HEK293 (cell line): ENCODE measurements around the gene TMEM218.

Source experiments
- GLI4 ChIP-seq: fragments of 450-650 bp; formaldehyde crosslinking; IDR thresholded peaks from 2 replicates; pipeline ENCODE4 v1.5.1; 2016; ENCODE audit warnings: missing biosample characterization, missing genetic modification characterization
- KLF8 ChIP-seq: fragments of 450-650 bp; formaldehyde crosslinking; IDR thresholded peaks from 2 replicates; pipeline ENCODE4 v1.5.1; 2016; ENCODE audit warnings: missing biosample characterization, missing genetic modification characterization
- PRDM1 ChIP-seq: fragments of 450-650 bp; formaldehyde crosslinking; IDR thresholded peaks from 2 replicates; pipeline ENCODE4; 2016; ENCODE audit warnings: missing biosample characterization, missing genetic modification characterization
- REPIN1 ChIP-seq: fragments of 450-650 bp; formaldehyde crosslinking; IDR thresholded peaks from 2 replicates; pipeline ENCODE4 v1.5.1; 2017; ENCODE audit warnings: missing biosample characterization, missing genetic modification characterization, low read depth
- ZBTB1 ChIP-seq: fragments of 450-650 bp; formaldehyde crosslinking; IDR thresholded peaks from 2 replicates; pipeline ENCODE4 v1.5.1; 2016; ENCODE audit warnings: missing biosample characterization, missing genetic modification characterization
- ZBTB8A ChIP-seq: fragments of 450-650 bp; formaldehyde crosslinking; IDR thresholded peaks from 2 replicates; pipeline ENCODE4 v1.5.1; 2016; ENCODE audit warnings: missing biosample characterization, missing genetic modification characterization
- ZIC2 ChIP-seq: fragments of 450-650 bp; formaldehyde crosslinking; IDR thresholded peaks from 2 replicates; pipeline ENCODE4 v1.5.1; 2016; ENCODE audit warnings: missing biosample characterization, missing genetic modification characterization
- ZNF114 ChIP-seq: fragments of 450-650 bp; formaldehyde crosslinking; IDR thresholded peaks from 2 replicates; pipeline ENCODE4 v1.5.0; 2017; ENCODE audit warnings: missing biosample characterization, missing genetic modification characterization
- ZNF175 ChIP-seq: fragments of 450-650 bp; formaldehyde crosslinking; IDR thresholded peaks from 2 replicates; pipeline ENCODE4 v1.5.1; 2016; ENCODE audit warnings: missing biosample characterization, missing genetic modification characterization
- ZNF248 ChIP-seq: fragments of 450-650 bp; formaldehyde crosslinking; IDR thresholded peaks from 2 replicates; pipeline ENCODE4 v1.5.1; 2017; ENCODE audit warnings: missing biosample characterization, missing genetic modification characterization
- ZNF341 ChIP-seq: fragments of 450-650 bp; formaldehyde crosslinking; IDR thresholded peaks from 2 replicates; pipeline ENCODE4; 2016; ENCODE audit warnings: low read depth, missing biosample characterization, missing genetic modification characterization
- ZNF366 ChIP-seq: fragments of 450-650 bp; formaldehyde crosslinking; conservative IDR thresholded peaks from 2 replicates; pipeline ENCODE4 v1.5.1; 2016; ENCODE audit warnings: missing biosample characterization, missing genetic modification characterization
- ZNF394 ChIP-seq: fragments of 450-650 bp; formaldehyde crosslinking; IDR thresholded peaks from 2 replicates; pipeline ENCODE4 v1.5.1; 2016; ENCODE audit warnings: missing biosample characterization, missing genetic modification characterization, mild to moderate bottlenecking, moderate library complexity, borderline replicate concordance
- ZNF555 ChIP-seq: fragments of 450-650 bp; formaldehyde crosslinking; conservative IDR thresholded peaks from 2 replicates; pipeline ENCODE4 v1.5.1; 2017; ENCODE audit warnings: missing biosample characterization, mild to moderate bottlenecking, missing genetic modification characterization, inconsistent platforms
- ZNF558 ChIP-seq: fragments of 450-650 bp; formaldehyde crosslinking; IDR thresholded peaks from 2 replicates; pipeline ENCODE4 v1.5.1; 2016; ENCODE audit warnings: missing biosample characterization, missing genetic modification characterization
- ZNF585B ChIP-seq: fragments of 450-650 bp; formaldehyde crosslinking; IDR thresholded peaks from 2 replicates; pipeline ENCODE4 v1.5.1; 2016; ENCODE audit warnings: missing biosample characterization, missing genetic modification characterization
- ZNF621 ChIP-seq: fragments of 450-650 bp; formaldehyde crosslinking; IDR thresholded peaks from 2 replicates; pipeline ENCODE4 v1.5.1; 2017; ENCODE audit warnings: missing biosample characterization, missing genetic modification characterization
- ZNF629 ChIP-seq: fragments of 450-650 bp; formaldehyde crosslinking; IDR thresholded peaks from 2 replicates; pipeline ENCODE4 v1.5.1; 2017; ENCODE audit warnings: missing biosample characterization, missing genetic modification characterization
- ZNF707 ChIP-seq: fragments of 450-650 bp; formaldehyde crosslinking; IDR thresholded peaks from 2 replicates; pipeline ENCODE4 v1.5.1; 2016; ENCODE audit warnings: missing biosample characterization, missing genetic modification characterization
- ZNF785 ChIP-seq: fragments of 450-650 bp; formaldehyde crosslinking; IDR thresholded peaks from 2 replicates; pipeline ENCODE4 v1.5.1; 2016; ENCODE audit warnings: missing biosample characterization, missing genetic modification characterization
- ZSCAN23 ChIP-seq: fragments of 450-650 bp; formaldehyde crosslinking; IDR thresholded peaks from 2 replicates; pipeline ENCODE4 v1.5.1; 2016; ENCODE audit warnings: missing biosample characterization, missing genetic modification characterization
- TF ChIP-seq, protein P1 (sequence below): fragments of 450-650 bp; formaldehyde crosslinking; IDR thresholded peaks from 2 replicates; pipeline ENCODE4 v1.5.1; 2016; ENCODE audit warnings: missing biosample characterization, missing genetic modification characterization
- TF ChIP-seq, protein P2 (sequence below): fragments of 450-650 bp; formaldehyde crosslinking; IDR thresholded peaks from 2 replicates; pipeline ENCODE4 v1.5.1; 2016; ENCODE audit warnings: missing biosample characterization, missing genetic modification characterization
- TF ChIP-seq, protein P3 (sequence below): fragments of 450-650 bp; formaldehyde crosslinking; IDR thresholded peaks from 2 replicates; pipeline ENCODE4 v1.5.0; 2017; ENCODE audit warnings: missing biosample characterization, missing genetic modification characterization, borderline replicate concordance
- TF ChIP-seq, protein P4 (sequence below): fragments of 450-650 bp; formaldehyde crosslinking; IDR thresholded peaks from 2 replicates; pipeline ENCODE4 v1.5.1; 2016; ENCODE audit warnings: missing biosample characterization, missing genetic modification characterization, borderline replicate concordance
- TF ChIP-seq, protein P5 (sequence below): fragments of 450-650 bp; formaldehyde crosslinking; IDR thresholded peaks from 2 replicates; pipeline ENCODE4 v1.5.1; 2016; ENCODE audit warnings: missing biosample characterization, missing genetic modification characterization

Gene TMEM218

DNA sequence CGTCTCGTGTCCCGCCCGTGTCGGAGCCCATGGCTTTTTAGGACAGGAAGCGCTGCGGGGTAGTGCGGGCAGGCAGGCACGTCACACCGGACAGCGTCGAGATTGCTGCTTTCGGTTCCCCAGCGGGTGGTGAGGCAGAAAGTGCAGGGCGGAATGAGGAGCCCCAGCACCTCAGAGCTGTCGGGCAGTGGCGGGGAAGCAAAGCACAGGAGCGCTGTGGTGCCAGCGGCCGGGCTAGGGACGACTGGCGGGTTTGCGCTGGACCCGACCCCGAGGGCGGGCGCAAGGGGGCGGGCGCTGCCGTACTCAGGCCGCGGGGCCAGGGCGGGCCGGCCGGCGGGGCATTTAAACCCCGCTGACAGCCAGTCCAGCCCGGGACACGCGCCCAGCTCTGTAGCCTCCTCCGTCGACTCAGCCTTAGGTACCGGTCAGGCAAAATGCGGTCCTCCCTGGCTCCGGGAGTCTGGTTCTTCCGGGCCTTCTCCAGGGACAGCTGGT is 48.4 kb downstream of the TMEM218 start, which contains the start of gene SLC37A2 (continued):
- TF ChIP-seq ZSCAN23 (tag by site-specific recombination) (no peak), ZNF707 (tag by site-specific recombination) (no peak), KLF8 (tag by site-specific recombination) (no peak), ZNF114 (tag by site-specific recombination) (no peak), ZBTB1 (tag by site-specific recombination) (no peak), GLI4 (tag by site-specific recombination) (no peak), PRDM1 (tag by site-specific recombination) (peak; percentile 58; the same call in 1 of the 2 replicates), ZIC2 (tag by site-specific recombination) (peak; percentile 77), ZNF248 (tag by site-specific recombination) (no peak), ZNF366 (tag by site-specific recombination) (0 out of 2 replicates have a peak, but pooled peaks have one; percentile 6), ZNF341 (tag by site-specific recombination) (no peak), ZNF175 (tag by site-specific recombination) (no peak), ZNF621 (tag by site-specific recombination) (no peak), ZNF555 (tag by site-specific recombination) (no peak), ZNF558 (tag by site-specific recombination) (no peak), ZNF585B (tag by site-specific recombination) (no peak), ZBTB8A (tag by site-specific recombination) (peak; percentile 59), ZNF785 (no peak), ZNF629 (tag by site-specific recombination) (0 out of 2 replicates have a peak, but pooled peaks have one; percentile 43), ZNF394 (tag by site-specific recombination) (no peak), REPIN1 (tag by site-specific recombination) (no peak)
- TF ChIP-seq, protein P1, sequence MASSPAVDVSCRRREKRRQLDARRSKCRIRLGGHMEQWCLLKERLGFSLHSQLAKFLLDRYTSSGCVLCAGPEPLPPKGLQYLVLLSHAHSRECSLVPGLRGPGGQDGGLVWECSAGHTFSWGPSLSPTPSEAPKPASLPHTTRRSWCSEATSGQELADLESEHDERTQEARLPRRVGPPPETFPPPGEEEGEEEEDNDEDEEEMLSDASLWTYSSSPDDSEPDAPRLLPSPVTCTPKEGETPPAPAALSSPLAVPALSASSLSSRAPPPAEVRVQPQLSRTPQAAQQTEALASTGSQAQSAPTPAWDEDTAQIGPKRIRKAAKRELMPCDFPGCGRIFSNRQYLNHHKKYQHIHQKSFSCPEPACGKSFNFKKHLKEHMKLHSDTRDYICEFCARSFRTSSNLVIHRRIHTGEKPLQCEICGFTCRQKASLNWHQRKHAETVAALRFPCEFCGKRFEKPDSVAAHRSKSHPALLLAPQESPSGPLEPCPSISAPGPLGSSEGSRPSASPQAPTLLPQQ (tag by site-specific recombination), result no peak
- TF ChIP-seq, protein P2, sequence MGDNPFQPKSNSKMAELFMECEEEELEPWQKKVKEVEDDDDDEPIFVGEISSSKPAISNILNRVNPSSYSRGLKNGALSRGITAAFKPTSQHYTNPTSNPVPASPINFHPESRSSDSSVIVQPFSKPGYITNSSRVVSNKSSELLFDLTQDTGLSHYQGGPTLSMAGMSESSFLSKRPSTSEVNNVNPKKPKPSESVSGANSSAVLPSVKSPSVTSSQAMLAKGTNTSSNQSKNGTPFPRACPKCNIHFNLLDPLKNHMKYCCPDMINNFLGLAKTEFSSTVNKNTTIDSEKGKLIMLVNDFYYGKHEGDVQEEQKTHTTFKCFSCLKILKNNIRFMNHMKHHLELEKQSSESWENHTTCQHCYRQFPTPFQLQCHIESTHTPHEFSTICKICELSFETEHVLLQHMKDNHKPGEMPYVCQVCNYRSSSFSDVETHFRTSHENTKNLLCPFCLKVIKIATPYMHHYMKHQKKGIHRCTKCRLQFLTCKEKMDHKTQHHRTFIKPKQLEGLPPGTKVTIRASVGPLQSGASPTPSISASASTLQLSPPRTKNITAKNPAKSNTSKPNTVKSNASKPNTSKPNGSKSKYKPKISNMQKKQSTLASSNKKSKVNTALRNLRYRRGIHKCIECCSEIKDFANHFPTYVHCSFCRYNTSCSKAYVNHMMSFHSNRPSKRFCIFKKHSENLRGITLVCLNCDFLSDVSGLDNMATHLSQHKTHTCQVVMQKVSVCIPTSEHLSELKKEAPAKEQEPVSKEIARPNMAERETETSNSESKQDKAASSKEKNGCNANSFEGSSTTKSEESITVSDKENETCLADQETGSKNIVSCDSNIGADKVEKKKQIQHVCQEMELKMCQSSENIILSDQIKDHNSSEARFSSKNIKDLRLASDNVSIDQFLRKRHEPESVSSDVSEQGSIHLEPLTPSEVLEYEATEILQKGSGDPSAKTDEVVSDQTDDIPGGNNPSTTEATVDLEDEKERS (tag by site-specific recombination), result no peak
- TF ChIP-seq, protein P3, sequence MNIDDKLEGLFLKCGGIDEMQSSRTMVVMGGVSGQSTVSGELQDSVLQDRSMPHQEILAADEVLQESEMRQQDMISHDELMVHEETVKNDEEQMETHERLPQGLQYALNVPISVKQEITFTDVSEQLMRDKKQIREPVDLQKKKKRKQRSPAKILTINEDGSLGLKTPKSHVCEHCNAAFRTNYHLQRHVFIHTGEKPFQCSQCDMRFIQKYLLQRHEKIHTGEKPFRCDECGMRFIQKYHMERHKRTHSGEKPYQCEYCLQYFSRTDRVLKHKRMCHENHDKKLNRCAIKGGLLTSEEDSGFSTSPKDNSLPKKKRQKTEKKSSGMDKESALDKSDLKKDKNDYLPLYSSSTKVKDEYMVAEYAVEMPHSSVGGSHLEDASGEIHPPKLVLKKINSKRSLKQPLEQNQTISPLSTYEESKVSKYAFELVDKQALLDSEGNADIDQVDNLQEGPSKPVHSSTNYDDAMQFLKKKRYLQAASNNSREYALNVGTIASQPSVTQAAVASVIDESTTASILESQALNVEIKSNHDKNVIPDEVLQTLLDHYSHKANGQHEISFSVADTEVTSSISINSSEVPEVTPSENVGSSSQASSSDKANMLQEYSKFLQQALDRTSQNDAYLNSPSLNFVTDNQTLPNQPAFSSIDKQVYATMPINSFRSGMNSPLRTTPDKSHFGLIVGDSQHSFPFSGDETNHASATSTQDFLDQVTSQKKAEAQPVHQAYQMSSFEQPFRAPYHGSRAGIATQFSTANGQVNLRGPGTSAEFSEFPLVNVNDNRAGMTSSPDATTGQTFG (tag by site-specific recombination), result no peak
- TF ChIP-seq, protein P4, sequence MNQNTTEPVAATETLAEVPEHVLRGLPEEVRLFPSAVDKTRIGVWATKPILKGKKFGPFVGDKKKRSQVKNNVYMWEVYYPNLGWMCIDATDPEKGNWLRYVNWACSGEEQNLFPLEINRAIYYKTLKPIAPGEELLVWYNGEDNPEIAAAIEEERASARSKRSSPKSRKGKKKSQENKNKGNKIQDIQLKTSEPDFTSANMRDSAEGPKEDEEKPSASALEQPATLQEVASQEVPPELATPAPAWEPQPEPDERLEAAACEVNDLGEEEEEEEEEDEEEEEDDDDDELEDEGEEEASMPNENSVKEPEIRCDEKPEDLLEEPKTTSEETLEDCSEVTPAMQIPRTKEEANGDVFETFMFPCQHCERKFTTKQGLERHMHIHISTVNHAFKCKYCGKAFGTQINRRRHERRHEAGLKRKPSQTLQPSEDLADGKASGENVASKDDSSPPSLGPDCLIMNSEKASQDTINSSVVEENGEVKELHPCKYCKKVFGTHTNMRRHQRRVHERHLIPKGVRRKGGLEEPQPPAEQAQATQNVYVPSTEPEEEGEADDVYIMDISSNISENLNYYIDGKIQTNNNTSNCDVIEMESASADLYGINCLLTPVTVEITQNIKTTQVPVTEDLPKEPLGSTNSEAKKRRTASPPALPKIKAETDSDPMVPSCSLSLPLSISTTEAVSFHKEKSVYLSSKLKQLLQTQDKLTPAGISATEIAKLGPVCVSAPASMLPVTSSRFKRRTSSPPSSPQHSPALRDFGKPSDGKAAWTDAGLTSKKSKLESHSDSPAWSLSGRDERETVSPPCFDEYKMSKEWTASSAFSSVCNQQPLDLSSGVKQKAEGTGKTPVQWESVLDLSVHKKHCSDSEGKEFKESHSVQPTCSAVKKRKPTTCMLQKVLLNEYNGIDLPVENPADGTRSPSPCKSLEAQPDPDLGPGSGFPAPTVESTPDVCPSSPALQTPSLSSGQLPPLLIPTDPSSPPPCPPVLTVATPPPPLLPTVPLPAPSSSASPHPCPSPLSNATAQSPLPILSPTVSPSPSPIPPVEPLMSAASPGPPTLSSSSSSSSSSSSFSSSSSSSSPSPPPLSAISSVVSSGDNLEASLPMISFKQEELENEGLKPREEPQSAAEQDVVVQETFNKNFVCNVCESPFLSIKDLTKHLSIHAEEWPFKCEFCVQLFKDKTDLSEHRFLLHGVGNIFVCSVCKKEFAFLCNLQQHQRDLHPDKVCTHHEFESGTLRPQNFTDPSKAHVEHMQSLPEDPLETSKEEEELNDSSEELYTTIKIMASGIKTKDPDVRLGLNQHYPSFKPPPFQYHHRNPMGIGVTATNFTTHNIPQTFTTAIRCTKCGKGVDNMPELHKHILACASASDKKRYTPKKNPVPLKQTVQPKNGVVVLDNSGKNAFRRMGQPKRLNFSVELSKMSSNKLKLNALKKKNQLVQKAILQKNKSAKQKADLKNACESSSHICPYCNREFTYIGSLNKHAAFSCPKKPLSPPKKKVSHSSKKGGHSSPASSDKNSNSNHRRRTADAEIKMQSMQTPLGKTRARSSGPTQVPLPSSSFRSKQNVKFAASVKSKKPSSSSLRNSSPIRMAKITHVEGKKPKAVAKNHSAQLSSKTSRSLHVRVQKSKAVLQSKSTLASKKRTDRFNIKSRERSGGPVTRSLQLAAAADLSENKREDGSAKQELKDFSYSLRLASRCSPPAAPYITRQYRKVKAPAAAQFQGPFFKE (tag by site-specific recombination), result no peak
- TF ChIP-seq, protein P5, sequence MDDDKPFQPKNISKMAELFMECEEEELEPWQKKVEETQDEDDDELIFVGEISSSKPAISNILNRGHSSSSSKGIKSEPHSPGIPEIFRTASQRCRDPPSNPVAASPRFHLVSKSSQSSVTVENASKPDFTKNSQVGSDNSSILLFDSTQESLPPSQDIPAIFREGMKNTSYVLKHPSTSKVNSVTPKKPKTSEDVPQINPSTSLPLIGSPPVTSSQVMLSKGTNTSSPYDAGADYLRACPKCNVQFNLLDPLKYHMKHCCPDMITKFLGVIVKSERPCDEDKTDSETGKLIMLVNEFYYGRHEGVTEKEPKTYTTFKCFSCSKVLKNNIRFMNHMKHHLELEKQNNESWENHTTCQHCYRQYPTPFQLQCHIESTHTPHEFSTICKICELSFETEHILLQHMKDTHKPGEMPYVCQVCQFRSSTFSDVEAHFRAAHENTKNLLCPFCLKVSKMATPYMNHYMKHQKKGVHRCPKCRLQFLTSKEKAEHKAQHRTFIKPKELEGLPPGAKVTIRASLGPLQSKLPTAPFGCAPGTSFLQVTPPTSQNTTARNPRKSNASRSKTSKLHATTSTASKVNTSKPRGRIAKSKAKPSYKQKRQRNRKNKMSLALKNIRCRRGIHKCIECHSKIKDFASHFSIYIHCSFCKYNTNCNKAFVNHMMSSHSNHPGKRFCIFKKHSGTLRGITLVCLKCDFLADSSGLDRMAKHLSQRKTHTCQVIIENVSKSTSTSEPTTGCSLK, result no peak
